HFFc6 (cell line): ENCODE data around the gene CSF1. TPM values are rescaled to one million over a fixed set of nuclear protein-coding genes. Genes with fewer than 3 reads are reported as not detected.

ENCODE experiments used
- DNase-seq: peaks from one replicate; pipeline ENCODE4 v3.0.0-alpha.2; 2018
- H3K27ac Mint-ChIP-seq: 2 replicates; pipeline ENCODE4 v1.8.0; 2020; ENCODE audit warnings: mild to moderate bottlenecking, mixed read lengths
- H3K27me3 Mint-ChIP-seq: 2 replicates; pipeline ENCODE4 v1.8.0; 2021; ENCODE audit warnings: mild to moderate bottlenecking, moderate library complexity, mixed read lengths; ENCODE audit not compliant: insufficient read depth
- H3K36me3 Mint-ChIP-seq: 2 replicates; pipeline ENCODE4 v1.8.0; 2021; ENCODE audit warnings: low read depth, mixed read lengths
- H3K4me1 Mint-ChIP-seq: 2 replicates; pipeline ENCODE4 v1.8.0; 2020; ENCODE audit warnings: low read depth, mixed read lengths
- H3K4me3 Mint-ChIP-seq: 2 replicates; pipeline ENCODE4 v1.8.0; 2020; ENCODE audit warnings: mild to moderate bottlenecking, moderate library complexity, mixed read lengths
- H3K9me3 Mint-ChIP-seq: 2 replicates; pipeline ENCODE4 v1.8.0; 2020; ENCODE audit warnings: mild to moderate bottlenecking, mixed read lengths
- total RNA-seq, 6 experiments: library from RNA; stranded (reverse); fragmentation: NEBNext Ultra II Directional; extraction: Animal tissue kit (Norgen Biotek cat#: 25700); gene quantifications; 2 replicates in 1 of 6; 3 replicates in 5 of 6; pipeline ENCODE4 v1.2.3, GENCODE V29; 2021
- TF ChIP-seq, protein P1 (sequence below): fragments of 200-600 bp; sonication (generic); IDR thresholded peaks from 2 replicates; pipeline ENCODE4 v1.5.0; 2021; ENCODE audit warnings: antibody characterized with exemption, mild to moderate bottlenecking

CSF1 gene
- total RNA-seq, 6 experiments from 2014 or later, result 28.7 to 79.3 (median 72.4) TPM

DNA sequence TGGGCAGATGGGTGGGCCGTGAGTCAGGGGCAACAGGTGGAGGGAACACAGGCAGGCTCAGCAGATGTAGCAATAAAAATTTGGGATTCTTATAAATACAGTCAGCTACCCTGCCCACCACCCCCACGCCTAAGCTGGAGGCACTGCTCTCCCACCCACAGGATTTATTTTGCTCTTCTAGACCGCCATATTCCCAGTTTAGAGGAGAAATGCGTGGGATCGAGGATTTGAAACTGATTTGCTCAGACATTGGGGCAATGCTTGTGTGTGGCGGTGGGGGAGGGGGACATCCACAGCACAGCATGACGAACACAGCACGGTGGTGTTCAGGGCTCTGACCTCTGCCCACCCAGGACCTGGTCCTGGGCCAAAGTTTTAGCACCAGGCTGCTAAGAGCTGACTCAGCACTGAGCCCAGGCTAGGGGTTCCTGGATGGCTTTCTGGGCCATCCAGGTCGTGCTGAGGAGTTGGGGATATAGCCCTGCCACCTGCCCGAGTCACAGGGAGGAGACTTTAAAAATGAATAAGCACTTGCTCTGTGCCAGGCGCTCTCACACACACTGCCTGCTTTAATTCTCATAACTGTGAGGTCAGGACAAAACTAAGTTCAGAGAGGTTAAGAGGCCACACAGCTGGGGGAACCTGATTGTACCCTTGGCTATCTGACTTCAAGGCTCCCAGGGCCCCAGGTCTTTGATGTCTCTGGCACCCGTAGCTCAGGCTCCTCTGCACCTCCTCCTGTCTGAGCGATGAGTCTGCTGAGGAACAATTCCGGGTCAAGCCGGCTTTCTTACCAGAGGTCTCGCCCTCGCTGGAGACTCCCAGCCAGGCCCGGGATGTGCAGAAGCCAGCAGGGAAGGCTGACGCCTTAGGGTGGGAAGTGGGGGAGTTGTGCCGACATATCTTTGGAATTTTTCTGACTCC lies 29.4 kb upstream of the CSF1 start:
- H3K27me3 Mint-ChIP-seq, result peaks cover 2% of the 10 kb centered on the region; the same call in 1 of the 2 replicates
- no peak overlapping the region for H3K4me3 Mint-ChIP-seq
- no peak for DNase-seq
- TF ChIP-seq, protein P1, sequence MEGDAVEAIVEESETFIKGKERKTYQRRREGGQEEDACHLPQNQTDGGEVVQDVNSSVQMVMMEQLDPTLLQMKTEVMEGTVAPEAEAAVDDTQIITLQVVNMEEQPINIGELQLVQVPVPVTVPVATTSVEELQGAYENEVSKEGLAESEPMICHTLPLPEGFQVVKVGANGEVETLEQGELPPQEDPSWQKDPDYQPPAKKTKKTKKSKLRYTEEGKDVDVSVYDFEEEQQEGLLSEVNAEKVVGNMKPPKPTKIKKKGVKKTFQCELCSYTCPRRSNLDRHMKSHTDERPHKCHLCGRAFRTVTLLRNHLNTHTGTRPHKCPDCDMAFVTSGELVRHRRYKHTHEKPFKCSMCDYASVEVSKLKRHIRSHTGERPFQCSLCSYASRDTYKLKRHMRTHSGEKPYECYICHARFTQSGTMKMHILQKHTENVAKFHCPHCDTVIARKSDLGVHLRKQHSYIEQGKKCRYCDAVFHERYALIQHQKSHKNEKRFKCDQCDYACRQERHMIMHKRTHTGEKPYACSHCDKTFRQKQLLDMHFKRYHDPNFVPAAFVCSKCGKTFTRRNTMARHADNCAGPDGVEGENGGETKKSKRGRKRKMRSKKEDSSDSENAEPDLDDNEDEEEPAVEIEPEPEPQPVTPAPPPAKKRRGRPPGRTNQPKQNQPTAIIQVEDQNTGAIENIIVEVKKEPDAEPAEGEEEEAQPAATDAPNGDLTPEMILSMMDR, result no peak
- H3K4me1 Mint-ChIP-seq, result peaks cover 50% of the 10 kb centered on the region
- H3K27ac Mint-ChIP-seq, result no peak overlapping the region
- no peaks in the 10 kb centered on the region for H3K9me3 Mint-ChIP-seq
- no peaks in the 10 kb centered on the region for H3K36me3 Mint-ChIP-seq

DNA sequence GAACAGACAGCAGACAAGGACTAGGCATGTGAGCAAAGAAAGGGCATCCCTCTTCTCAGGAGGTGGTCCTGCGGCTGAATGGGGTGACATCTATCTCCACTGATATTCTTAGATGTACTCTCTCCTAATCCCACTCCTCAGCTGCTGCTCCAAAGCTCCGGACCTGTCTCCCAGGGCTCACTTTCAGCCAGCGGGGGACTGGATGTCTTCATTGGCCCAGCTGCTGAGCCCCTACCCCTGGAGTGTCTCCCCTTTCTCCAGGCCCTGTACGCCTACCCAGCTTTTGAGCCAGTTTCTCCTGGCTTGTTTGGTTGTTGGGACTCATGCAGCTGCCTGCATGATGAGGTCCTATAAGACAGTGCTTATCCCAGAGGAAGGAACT lies 28.8 kb upstream of the CSF1 start:
- Mint-ChIP-seq H3K27me3 (peaks cover 5% of the 10 kb centered on the region; the same call in 1 of the 2 replicates), H3K4me1 (peaks cover 44% of the 10 kb centered on the region), H3K27ac (no peak overlapping the region)

DNA sequence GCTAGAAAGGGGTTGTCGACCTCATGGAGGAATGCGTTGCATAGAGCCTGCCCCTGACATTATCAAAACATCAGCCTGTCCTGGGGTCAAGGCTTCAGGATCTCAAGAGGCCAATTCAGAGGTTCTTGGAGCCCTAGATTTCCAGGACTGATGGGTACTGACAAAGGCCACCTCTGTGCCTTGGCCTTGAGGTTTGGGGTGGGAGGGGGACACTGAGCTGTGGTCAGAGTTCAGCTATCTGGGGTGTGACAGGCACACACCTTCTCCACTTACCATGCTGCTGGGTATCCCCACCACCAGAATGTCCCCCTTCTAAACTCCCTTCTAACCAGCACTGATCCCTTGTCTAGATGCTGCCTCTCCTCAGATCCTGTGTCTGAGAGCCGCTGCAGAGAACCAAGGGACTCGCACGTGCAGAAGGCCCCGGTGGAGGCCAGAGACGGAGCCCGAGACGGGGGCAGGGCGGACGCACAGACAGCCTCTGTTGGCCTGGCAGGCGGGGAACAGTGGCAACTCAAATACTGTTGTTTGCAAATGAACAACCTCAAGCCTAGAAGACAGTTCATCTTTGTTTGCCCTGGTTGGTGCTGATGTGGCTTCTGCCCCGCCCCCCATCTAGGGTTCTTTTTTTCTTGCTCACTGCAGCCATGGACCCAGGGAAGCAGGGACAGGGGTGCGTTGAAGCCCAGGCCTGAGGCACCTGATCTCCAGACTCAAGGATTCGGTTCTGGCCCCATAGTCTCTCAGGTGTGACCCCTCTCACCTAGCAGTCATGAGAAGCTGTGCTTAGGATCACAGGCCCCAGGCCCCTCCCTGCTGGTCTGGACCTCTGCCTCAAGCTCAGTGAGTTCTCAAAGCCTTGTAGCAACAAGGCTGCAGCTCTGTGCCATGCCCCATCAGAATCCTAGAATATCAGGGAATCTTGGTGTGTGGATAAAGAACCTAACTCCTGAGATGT lies 28.1 kb upstream of the CSF1 start:
- Mint-ChIP-seq H3K9me3 (no peaks in the 10 kb centered on the region), H3K4me1 (peaks cover 37% of the 10 kb centered on the region), H3K4me3 (no peak overlapping the region), H3K27ac (no peak overlapping the region), H3K27me3 (peaks cover 8% of the 10 kb centered on the region), H3K36me3 (no peaks in the 10 kb centered on the region)
- DNase-seq, result no peak
- TF ChIP-seq, protein P1, result no peak

More for the DNA sequence above, 28.8 kb upstream of the CSF1 start:
- TF ChIP-seq, protein P1, result no peak
- Mint-ChIP-seq H3K4me3 (no peak overlapping the region), H3K36me3 (no peaks in the 10 kb centered on the region), H3K9me3 (no peaks in the 10 kb centered on the region)
- DNase-seq, result no peak

DNA sequence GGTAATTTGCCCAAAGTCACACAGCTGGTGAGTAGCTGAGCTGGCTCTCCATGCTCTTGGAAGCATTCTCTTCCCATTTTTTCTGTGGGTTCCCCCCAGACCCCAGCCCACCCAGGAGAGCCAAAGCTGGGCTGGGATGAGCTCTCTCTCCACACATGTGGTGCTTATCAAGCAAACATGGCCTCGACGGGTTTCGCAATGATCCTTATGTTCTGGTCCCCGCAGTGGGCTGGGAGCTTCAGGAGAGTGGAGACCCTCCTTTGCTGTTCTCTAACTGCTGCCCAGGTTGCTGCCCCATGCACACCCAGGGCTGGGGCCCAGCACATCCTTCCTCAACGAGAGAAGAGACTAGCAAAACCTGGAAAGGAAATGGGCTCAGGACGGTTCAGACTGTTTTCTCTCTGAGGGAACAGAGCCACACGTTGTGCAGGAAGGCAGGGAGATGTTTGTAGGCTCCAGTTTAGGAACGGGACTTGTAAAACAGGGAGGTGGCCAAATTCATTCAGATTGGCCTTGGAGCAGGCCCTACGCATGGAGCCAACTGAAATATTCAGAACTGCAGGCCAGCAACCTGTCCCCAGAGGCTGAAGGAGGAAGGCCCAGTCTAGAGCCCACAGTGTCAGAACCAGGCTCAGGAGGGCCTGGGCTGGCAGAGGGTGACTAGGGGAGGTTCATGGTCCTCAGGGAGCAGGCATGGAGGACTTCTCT lies 27.2 kb upstream of the CSF1 start:
- no peak overlapping the region for H3K27ac Mint-ChIP-seq
- no peak for DNase-seq
- H3K9me3 Mint-ChIP-seq, result no peaks in the 10 kb centered on the region
- H3K27me3 Mint-ChIP-seq, result peaks cover 14% of the 10 kb centered on the region
- peaks cover 30% of the 10 kb centered on the region for H3K4me1 Mint-ChIP-seq
- no peak overlapping the region for H3K4me3 Mint-ChIP-seq
- H3K36me3 Mint-ChIP-seq, result no peaks in the 10 kb centered on the region
- TF ChIP-seq, protein P1, result no peak
